Inflammatory macrophage (primary cell): Measurements from ENCODE around the gene GFPT1.

Experiments
- DNase-seq, 2 donors: peaks; one replicate each; pipeline ENCODE4 v3.0.0-alpha.2; 2020 to 2022

GFPT1 gene

DNA sequence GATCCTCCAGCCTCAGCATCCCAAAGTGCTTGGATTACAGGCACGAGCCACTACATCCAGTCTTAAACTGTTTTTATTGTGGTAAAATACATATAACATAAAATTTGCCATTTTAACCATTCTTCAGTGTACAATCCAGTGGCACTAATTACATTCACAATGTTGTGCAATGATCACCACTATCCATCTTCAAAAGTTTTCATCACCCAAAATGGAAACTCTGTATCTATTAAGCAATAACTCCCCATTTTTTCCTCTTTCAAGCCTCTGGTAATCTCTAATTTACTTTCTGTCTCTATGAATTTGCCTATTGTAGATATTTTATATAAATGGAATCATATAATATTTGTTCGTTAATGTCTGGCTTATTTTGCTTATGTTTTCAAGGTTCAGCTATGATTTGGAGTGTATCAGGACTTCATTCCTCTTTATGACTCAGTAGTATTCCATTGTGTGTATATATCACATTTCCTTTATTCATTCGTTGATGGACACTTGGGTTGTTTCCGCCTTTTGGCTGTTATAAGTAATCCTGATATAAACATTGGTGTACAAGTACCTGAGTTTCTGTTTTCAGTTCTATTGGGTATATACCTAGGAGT lies 71.8 kb downstream of the GFPT1 start:
- DNase-seq = no peak

DNA sequence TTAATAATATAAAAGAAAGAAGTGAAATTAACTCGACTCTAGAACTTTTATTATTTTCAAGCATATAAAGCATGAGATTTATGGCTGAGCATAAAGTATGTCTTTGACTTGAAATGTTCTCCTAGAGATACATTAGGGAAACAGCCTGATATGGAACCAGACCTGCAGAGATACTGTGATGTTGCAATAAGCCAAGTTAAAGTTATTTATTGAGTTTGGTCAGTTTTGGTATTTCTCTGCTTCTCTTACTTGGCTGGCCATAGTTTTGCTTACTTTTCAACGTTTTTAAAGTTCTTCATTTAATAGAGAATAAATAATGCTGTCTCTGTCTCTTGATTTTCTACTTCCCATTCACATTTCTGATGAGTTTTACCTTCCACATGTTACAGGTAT lies 76.0 kb downstream of the GFPT1 start:
- DNase-seq = no peak

DNA sequence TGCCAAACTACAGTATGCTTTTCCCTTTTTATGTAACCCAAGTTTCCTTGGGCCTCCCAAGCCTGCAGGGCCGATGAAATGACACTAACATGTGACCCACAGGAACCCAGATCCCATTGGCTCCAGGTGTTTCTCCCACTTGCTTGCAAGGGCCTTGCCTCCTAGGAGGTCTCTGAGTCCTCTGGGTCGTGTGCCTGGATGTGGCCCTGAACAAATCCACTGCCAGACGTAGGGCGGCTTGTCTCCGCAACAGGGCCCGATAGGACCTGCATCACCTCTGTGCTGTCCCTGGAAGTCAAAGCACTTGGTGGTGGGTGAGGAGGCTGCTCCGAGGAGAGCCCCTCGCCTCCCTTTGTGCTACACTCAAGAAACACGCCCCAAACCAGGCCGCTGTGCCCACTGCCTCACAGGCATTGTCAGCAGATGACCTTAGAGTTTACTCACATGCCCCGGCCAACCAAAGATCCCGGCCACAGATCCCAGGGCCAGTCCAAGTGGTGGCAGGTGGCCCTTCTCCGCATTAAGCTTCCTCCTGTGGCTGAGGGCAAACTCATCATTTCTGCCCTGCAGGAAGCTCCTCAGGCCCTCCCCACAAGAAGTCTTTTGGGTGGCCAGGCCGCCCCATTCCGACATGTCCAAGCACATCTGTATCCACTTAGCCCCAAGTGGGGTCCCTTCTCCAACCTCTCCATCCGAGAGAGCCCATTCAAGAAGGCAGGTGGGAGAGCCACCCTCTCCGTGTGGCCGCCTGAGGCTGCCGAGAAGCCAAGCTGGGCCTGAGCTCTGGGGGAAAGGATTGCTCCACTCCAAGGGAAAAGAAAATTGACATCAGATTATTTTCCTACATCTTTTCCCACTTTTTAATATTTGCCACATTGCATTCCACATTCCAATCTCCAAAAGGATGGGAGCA lies 76.7 kb downstream of the GFPT1 start:
- no peak for DNase-seq

DNA sequence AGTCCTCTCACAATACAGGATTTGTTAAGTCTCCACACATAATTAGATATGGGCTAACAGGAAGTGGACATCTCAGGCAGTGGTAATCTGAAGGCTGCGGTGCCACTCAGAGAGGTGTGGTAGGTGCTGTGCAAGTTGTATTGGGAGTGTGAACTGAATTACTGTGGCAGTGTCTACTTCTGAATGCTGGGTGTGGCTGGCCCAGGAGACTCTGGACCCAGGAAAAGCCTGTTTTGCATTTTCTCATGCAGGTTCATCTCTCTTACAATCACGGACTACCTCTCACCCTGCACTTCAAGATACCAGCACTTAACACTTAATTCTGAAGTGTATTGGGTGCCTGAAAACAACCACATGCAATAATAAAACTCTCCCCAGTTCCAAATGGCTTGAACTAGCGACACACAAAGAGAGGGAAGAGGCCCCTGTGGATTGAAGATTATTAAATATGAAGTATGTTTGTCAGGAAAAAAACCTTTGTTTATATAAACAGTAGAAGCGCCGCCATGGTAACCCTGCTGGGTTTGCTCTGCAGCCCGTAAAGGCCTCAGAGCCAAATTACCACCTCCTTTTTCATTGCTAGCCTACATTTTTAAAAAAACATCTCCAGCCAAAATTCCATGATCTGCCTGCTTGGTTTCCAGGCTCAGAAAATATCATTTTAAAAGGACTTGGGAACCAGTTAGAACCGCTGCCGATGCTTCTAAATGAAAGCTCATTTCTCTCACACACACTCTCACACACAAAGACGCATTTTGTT lies 77.5 kb downstream of the GFPT1 start:
- DNase-seq = no peak

DNA sequence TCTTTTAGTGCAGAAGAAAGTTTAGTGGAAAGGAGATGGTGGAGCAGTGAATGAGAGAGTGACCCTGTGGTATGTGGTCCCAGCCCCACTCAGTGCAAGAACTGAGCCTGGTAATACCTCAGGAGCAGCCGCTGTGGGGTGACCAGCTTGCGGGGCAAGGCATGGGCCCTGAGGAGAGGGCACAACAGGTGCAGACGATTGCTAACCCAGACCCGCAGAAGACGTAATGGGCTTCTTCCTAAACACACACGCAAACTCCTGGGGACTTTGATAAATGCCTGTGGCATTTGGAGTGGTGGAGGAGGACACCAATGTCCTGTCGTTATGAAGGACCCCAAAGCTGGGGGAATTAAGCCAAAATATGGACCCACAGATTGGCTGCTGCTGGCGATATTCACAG lies 78.7 kb downstream of the GFPT1 start:
- no peak for DNase-seq

DNA sequence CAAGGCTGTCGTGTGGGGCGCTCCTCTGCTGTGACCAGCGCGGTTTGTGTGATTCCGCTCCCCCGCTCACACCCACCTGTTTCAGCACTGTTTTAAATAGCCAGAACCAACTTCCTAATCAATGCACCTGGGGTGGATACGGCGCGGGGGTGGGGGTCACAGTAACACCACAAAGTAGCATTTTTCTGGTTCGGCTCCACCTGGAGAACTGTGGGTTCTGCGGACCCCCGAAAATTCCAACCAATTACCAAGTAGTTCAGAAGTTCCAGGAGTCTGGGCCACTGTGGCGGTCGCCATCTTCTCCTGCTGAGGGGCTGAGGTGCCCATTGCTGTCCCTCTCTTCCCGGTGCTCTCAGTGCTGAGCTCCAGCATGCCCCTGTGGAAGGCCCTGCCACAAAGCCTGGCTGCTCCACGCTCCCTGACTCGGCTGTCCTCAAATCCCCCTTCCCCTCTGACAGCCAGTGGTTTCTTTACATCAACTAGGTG lies 79.4 kb downstream of the GFPT1 start:
- DNase-seq = no peak

DNA sequence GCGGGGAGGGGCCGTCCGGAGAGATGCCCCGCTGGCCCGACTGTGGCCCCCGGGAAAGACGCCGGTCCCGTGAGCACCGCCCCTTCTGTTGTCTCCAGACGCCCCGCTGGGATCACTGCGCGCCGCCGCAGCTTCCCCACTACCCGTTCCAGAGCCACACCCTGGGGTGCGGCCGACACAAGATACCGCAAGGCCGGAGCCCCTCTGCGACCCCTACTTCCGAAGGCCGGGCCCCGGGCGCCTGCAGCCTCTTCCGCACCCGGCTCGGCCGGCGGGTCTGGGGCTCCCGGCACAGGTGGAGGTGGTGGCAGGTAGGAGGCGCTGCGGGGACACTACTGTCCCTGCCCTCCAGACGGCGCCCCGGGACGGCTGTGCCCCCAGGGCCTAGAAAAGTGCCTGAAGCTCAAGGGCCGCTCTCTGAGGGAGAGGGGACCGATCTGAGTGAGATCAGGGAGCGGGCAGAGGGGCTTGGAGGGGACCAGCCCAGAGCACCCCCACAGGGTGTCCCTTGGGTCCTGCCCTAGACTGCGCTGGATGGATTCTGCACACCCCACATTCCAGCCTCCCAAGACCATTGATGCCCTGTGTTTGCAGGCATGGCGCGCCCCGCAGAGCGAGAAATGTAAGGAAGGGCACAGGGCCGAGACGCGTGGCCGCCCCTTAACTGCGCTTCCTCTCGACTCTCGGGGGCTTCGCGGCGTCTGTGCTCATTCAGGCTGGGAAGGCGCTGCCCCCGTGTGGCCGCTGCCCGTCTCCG lies 80.0 kb downstream of the GFPT1 start:
- DNase-seq = peak; percentile 72 to 75

DNA sequence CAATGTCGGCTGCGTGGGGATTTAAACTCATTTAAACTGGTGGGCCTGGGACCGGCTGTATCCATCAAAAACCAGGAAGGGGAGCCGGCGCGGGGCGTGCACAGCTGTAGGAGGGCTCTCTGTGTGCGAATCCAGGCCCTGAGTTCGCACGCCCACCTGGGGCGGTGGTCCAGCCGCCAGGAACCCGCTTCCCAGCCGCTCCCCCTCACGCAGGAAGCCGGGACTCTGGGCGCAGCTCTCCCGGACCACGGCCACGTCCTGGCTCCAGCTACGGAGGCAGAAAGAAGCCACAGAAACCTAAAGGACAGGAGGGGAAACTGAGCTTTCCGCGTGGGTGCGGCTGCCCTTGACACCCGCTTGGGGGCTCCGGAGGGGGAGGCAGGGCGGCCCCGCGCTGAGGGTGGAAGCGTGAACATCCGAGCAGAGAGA lies 80.6 kb downstream of the GFPT1 start:
- DNase-seq = no peak

DNA sequence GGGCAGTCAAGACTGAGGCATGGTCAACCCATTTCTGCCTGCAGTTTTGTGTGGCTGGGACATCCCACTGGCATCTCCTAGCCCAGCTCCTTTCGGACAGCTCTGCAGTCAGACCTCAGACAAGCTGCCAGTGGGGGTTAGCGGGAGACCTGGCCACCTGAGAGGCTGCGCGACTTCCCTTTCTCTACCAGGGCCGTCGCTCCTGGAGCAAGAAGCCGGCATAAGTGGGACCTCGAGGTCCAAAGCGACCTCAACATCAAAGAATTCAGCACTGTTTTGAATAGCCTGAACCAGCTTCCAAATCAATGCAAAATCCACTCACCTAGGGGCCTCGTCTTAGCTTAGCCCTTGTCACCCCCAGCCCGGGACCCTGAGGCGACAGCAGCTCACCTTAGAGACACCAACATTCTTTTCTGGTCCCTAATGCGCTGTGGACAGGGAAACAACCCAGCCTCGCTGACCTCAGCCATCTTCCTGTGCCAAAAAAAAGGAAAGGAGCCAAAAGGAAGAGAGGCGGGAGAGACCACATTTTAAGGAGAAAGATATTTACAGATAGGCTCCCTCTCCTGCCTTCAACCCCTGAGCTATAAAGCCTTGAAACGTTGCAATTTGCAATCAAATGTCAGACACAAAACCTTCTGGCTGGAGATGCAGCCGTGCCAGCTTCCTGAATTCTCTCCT lies 81.2 kb downstream of the GFPT1 start:
- DNase-seq = peak in 1 of 2 donors; percentile 13

DNA sequence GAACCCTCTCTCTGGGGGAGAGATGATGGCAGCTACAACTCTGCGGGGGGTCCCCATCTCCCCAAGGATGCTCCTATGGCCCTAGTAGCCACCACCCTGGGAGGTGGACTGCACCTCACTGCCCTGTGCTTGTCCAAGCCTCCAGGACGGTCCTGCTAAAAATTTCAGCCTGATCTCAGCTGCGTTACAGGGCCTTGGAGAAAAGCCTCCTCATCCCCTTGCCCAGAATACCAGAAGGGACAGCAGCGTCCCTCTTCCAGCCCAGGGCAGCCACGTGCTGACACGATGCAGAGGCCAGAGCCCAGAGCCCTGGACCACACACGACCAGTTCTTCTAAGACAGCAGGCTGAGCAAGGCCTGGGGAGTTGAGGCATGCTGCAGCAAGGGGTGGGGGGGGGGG lies 81.9 kb downstream of the GFPT1 start:
- DNase-seq = no peak

DNA sequence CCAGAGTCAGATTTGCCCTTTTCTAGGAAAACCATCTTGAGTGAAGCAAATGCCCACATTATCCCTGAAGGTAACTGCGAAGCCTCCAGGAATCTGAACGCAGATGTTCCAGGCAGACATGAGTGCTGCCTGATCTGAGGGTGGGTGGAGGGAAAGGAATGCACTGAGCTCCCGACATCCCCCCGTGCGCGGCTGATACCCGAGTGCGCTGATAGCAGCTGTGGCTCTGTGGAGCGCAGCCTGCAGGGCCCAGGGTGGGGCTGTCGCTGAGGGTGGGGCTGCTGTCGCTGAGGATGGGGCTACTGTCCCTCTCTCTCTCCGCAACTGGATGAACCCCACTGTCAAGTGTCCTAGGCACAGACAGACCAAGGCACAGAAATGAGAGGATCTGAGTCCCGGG lies 82.4 kb downstream of the GFPT1 start:
- no peak for DNase-seq

DNA sequence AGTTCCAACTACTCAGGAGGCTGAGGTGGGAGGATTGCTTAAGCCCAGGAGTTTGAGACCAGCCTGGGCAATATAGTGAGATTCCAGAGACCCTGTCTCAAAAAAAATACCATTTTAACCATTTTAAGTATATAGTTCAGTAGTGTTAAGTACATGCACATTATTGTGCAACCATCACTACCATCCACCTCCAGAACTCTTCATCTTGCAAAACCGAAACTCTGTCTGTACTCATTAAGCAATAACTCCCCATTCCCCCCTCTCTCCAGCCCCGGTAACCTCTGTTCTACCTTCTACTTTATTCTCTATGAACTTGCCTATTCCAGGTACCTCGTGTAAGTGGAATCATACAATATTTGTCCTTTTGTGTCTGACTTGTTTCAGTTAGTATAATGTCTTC lies 86.4 kb downstream of the GFPT1 start:
- DNase-seq = peak; percentile 27 to 34

DNA sequence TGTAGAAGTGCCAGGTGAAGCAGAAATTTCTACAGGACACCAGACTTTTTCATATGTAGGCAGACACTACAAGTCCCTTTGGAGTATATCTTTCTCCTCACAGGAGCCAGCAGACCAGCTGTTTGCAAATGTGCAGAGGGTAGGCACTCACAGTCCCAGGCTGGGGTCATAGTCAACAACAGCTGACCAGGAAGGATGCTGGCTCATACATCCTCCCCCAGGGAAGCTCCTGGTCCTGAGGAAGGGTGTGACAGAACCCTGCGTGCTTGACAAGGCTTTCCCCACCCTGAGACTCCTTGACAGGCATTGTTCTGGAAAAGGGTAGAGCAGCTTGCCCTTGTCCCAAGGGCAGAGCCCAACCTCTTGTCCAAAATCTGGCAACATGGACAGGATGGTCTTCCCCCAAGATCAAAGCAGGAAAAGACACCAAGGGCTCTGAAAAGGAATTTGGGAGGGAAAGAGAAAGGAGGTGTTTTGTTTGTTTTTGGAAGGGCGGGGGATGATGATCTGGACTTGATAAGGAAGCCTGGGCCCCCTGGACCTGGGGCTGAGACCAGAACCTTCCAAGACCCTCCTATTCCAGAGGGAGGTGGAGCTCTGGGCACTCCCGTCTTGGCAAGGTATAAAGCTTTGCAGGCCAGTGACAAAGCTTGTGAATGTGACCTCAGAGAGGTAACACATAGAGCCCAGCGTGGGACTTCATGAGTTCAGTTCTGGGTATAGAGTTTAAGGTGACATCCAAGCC lies 87.1 kb downstream of the GFPT1 start:
- DNase-seq = no peak

DNA sequence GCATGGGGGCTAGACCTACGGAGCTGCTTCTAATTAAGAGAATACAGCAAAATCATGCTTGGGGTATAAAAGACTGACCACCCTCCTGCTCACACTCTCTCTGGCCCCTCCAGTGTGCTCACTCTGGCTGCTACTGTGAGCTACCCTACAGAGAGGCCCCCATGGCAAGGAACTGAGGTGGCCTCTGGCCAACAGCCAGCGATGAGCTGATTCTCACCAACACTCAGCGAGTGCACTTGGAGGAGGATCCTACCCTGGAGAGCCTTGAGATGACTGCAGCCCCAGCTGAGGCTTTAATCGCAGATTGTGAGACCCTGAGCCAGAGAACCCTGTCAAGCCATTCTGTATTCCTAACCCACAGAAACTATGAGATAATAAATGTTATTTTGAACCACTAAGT lies 88.2 kb downstream of the GFPT1 start:
- DNase-seq = no peak

DNA sequence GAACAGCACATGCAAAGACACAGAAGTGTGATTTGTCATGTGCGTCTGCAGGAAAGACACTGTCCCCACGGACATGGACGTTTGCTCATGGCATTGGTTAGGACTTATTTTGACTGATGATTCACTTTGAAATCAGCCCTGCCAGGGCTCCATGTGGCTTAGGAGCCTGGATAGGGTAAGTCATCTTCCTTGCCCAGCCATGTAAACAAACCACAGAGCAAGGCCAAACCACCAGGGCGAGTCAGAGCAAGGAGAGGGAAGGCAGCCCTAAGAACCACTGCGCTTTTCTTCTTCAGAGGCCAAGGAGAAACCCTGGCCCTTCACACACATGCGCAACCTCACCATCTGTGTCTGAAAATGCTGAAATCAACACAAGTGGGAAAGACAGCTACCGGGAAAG lies 88.8 kb downstream of the GFPT1 start:
- peak in 1 of 2 donors; percentile 5 for DNase-seq

DNA sequence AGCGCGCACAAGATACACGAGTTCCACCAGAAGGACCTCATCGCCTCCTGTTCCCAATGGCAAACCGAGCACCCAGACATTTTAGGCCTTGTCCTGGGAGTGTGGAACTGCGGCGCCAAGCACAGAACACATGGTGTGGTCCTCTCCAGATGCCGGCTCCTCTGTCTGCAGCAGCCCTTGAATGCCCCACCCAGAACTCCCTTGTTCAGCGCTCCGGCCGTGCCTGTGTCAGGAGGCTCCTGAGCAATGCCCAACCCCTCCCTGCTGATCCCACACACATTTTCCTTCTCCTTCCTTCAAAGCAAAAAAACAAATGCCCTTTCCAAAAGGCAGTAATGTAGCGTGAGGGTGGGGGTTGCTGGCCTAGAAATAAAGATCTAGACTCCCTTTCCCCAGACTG lies 89.8 kb downstream of the GFPT1 start:
- DNase-seq = no peak

DNA sequence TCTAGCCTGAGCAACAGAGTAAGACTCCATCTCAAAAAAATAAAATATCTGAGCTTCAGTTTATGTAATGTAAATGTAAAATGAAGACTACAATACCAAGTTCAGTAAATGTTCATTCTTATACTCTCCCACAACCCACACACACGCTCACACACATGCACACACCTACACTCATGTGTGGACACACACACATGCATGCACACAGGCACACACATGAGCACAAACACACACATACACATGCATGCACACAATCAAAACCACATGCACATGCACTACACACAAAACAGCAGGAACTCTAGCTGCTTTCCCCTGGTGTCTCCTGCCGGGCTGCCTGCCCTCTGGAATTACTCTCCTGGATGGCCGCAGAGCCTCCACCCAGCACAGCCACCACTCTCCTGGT lies 90.6 kb downstream of the GFPT1 start:
- DNase-seq = no peak

DNA sequence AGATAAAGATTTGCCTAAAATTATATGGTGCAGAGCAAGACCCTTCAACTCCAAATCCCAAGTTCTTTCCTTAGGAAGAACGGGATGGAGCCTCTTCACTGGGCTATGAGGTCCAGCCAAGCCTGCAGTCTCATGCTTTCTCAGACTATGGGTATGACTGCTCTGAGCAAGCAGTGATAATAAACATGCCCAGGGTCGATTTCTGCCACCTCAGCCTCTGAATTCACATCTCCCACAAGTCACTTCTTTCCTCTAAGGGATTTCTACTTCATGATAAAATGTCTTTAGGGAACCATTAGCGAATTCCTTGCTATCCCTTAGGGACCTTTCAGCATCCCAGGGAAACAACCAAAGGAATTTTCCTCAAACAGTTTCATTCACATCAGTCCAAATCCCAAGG lies 94.8 kb downstream of the GFPT1 start:
- DNase-seq = no peak

DNA sequence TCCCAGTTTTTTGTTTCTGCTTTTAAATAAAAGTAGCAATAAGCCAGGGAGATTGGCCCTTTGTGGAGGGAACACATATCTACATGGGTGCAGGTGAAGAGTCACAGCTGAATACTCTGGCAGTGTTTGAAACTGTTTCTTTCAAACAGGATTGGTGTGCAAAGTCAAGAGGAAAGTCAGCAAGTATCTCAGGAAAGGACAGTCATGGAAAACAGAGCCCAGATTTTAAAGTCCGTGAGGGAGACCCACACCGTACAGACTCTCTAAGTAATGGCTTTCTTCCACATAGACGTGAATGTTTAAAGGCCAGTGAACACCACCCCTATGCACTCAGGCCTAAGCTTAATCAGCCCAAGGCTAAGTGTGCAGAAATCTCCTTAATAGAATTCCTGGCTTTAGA lies 95.3 kb downstream of the GFPT1 start:
- DNase-seq = no peak

DNA sequence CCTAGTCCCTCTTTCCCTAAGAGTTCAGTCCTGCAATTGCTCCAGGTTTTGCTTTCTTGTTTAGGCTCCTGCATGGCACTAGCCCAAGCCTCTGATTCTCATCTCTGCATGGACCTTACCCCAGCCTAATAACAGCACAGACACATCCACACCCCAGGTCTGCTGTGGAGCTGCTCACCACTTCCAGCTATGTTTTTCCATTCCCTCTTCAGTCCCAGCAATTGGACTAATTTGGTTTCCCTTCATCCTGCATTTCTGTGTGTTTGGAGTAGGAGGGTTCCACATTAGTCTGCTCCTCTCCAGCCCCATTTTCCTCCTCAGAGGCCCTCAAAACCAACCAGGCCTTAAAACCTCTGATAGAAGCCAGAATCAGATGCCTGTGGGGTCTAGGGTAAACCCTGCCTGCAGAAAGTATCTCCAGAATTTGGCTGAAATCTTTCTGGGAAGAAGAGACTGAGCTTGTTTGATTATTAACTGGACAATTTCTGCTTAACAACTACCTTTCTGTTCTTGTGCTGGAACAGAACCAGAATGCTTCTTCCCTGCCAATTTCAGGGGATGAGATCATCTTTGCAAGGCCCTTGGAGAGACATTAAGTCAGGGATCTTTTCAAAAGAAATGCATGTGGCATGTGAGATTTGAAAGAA lies 95.9 kb downstream of the GFPT1 start:
- DNase-seq = no peak

DNA sequence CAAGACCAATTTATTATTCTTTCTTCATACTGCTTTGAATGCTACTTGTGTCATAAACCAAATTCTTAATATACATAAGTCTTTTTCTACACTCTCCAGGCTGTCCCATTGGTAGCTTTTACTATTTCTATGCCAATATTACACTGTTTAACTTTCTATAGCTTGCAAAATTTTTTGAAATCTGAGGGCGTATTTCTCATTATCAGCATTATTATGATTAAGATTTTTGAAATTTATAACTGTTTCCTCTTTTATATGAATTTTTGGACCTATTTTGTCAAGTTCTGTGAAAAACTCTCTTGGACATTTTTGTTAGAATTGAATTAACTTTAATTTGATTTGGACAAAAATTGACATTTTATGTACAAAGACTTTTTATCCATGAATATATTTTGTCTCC lies 98.6 kb downstream of the GFPT1 start:
- DNase-seq = no peak
